C4-2B (cell line): ENCODE results near the gene CCDC82.

Experiments used
- H3K27ac ChIP-seq: fragments of 450-650 bp; 2 replicates; pipeline ENCODE4 v1.5.1; 2017
- ZFX ChIP-seq: fragments of 450-650 bp; IDR thresholded peaks from 2 replicates; pipeline ENCODE4 v1.6.1; 2017
- TF ChIP-seq, protein P1 (sequence below): fragments of 450-650 bp; conservative IDR thresholded peaks from 2 replicates; pipeline ENCODE4 v1.5.1; 2017; ENCODE audit warnings: mild to moderate bottlenecking

CCDC82 gene

DNA sequence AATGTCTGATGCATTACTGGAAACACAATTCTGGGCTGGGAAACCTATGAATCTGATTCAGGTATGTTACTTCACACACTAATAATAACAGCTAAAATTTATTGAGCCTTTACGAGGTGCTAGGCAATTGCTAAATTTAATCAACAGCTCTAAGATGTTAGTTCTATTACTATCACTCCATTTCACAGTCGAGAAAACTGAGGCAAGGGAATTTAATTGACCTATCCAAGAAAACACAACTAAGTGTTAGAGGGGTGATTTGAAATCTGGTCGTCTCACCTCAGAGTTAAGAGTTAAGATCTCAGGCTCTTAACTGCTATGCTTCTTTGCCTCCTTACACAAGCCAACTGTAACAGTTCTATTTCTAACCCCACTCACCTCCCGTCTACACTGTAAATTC lies 55.5 kb downstream of the CCDC82 start:
- TF ChIP-seq, protein P1, sequence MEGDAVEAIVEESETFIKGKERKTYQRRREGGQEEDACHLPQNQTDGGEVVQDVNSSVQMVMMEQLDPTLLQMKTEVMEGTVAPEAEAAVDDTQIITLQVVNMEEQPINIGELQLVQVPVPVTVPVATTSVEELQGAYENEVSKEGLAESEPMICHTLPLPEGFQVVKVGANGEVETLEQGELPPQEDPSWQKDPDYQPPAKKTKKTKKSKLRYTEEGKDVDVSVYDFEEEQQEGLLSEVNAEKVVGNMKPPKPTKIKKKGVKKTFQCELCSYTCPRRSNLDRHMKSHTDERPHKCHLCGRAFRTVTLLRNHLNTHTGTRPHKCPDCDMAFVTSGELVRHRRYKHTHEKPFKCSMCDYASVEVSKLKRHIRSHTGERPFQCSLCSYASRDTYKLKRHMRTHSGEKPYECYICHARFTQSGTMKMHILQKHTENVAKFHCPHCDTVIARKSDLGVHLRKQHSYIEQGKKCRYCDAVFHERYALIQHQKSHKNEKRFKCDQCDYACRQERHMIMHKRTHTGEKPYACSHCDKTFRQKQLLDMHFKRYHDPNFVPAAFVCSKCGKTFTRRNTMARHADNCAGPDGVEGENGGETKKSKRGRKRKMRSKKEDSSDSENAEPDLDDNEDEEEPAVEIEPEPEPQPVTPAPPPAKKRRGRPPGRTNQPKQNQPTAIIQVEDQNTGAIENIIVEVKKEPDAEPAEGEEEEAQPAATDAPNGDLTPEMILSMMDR, result no peak
- TF ChIP-seq ZFX, result no peak
- no peak overlapping the region for H3K27ac ChIP-seq

DNA sequence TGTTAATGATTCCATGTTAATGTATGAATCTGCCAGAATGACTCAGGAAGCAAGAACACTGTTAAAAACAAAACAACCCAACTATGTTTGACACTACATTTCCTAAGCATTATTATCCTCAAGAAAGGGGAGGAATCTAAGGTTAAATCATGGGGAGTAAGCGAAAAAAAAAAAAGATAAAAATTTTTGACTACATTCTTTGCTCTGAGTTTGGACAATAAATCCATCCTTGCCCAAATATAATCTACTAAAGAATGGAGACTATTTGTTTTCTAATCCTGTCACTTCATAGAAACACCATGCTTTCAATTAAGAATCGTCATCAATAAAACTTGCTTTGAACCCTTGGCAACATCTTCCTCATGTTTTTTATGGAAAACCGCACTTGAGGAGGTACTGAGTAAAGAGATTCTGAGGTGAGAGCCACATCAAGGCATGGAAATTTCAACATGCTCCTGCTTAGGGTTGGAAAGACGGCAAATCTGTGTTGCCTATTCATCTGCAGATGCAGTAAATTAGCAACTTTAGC lies 56.5 kb downstream of the CCDC82 start:
- H3K27ac ChIP-seq, result no peak overlapping the region
- TF ChIP-seq ZFX, result no peak
- TF ChIP-seq, protein P1, result no peak

DNA sequence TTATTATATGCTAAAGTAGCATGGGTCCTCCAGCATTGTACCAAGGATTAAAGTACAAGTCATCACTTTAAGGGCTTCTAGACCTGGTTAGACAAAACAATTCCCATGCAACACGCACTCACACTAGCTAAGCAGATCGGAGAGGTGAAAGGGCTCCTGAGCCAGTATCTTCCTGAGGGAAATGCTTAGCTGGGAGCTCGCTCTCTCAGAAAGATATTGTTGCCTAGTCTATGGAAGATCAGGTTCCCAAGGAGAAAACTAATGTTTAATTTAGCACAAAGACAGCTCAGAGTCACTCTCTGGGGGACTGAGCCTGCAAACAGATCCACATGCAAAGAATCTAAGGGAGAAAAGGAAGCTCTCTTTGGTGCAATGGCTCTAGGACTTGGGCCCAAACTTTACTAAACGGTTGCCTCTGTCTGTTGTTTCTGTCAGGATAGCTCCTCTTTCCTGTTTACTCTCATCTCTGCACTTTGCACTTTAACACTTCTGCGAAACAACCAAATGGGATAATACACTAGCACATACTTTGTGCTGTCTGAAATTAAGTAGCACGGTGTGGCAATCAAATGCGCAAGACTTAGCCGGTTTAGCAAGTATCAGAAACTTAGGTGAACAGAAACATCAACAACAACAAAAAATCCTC lies 57.5 kb downstream of the CCDC82 start:
- TF ChIP-seq ZFX, result no peak
- TF ChIP-seq, protein P1, result no peak
- no peak overlapping the region for H3K27ac ChIP-seq

DNA sequence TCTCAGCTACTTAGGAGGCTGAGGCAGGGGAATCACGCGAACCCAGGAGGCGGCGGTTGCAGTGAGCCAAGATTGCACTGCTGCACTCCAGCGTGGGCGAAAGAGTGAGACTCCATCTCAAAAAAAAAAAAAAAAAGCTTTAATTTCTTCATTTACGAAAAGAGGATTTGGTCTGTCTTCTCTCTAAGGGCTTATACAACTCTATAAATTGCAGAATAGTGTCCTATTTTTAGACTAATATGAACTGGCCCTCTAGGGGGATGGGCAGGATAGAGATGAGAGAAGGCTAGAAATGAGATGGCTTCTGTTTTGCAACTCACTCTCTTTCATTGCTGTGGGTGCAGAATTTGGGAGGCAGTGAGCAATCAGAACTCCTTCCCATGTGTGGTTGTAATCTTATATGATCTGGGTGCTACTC lies 58.0 kb downstream of the CCDC82 start:
- H3K27ac ChIP-seq, result no peak overlapping the region

DNA sequence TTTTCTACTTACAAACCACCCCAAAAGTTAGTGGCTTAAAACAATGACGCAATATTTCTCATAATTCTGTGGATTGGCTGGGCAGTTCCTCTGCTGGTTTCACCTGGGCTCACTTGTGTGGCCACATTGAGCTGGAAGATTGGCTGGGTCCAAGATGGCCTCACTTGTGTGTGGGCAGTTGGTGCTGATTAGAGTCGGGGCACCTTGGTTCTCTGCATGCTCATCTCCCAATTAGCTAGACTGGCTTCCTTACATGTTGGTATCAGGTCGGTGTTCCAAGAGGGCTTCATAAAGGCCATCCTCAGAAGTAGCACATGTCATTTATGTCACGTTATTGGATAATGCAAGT lies 59.2 kb downstream of the CCDC82 start:
- no peak overlapping the region for H3K27ac ChIP-seq
- no peak for TF ChIP-seq ZFX
- TF ChIP-seq, protein P1, result no peak

More for the DNA sequence above, 58.0 kb downstream of the CCDC82 start:
- no peak for TF ChIP-seq ZFX
- TF ChIP-seq, protein P1, result no peak

DNA sequence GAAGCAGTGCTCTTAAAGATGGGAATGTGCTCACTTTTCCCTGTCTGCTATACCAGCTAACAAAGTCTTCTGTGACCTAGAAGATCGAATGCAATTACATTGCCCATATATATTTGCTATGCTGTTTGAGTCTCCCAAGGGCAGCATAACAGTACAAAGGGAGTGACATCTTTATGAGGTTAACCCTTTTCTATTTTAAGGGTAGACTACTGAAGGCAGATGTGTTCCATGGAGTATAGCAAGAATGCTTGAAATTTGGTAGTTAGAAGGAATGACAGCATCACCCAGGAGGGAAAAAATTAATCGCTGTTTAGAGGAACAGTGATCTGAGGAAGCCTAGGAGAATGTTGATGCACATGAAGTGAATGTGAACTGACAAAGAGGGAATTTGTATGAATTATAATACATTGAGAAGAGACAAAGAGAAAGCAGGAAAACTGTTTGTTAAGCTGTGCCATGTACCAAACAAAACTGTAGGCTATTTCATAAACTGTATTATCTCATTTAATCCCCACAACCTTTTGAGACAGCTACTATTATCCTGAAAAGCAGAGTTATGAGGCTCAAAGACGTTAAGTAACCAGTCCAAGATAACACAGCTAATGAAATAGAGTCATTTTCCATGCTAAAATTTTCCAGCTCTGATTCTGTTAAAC lies 59.7 kb downstream of the CCDC82 start:
- no peak overlapping the region for H3K27ac ChIP-seq
- no peak for TF ChIP-seq ZFX
- TF ChIP-seq, protein P1, result no peak

DNA sequence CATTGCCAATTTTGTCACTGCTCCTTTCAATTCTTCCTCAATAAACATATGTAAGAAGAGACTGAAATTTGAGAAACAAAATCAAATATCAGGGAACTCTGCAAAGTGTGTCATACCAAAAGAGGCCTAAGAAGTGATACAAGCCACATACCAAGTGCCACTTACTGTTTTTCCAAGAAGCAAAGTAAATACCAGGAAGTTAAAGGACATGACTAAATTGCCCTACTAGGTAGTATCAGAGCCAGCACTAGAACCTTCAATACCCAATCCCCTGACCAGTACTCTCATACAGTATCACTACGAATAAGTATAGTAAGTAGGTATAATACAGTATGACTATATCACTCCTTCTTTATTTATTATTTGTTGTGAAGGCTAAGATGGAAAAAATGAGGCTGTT lies 60.3 kb downstream of the CCDC82 start:
- H3K27ac ChIP-seq, result no peak overlapping the region
- TF ChIP-seq, protein P1, result no peak
- no peak for TF ChIP-seq ZFX
